ENCODE measurements around the gene GPR151. TPM values are rescaled to one million over a fixed set of nuclear protein-coding genes. Genes with fewer than 3 reads are reported as not detected.
"Not testable (repeated sequence)": the region's sequence is repeated elsewhere in the genome, so short reads cannot be mapped to it uniquely, and the experiment has no call there.

Gene GPR151
- not detected for polyA plus RNA-seq (ENCODE audit: insufficient read length)

DNA sequence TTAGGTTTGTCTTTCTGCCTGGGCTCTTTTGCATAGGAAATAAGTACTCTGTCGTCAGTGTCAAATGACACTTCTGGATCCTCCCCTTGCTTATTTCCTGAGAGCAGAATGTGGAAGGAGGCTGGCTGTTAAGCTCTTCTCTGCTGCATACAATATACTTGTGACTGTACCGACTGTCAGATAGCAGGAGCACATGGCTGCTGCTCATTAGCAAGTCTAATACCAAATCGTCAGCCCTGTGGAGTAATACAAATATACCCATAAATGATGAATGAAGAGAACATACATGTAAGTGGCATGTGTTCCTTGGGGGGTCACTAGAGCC, at the start of gene GPR151:
TSS of gene GPR151 (minus strand) at position 40 of the 325 bp plus-strand sequence. CDS start 77 bp downstream, outside the sequence.
- DNase-seq = no peak

DNA sequence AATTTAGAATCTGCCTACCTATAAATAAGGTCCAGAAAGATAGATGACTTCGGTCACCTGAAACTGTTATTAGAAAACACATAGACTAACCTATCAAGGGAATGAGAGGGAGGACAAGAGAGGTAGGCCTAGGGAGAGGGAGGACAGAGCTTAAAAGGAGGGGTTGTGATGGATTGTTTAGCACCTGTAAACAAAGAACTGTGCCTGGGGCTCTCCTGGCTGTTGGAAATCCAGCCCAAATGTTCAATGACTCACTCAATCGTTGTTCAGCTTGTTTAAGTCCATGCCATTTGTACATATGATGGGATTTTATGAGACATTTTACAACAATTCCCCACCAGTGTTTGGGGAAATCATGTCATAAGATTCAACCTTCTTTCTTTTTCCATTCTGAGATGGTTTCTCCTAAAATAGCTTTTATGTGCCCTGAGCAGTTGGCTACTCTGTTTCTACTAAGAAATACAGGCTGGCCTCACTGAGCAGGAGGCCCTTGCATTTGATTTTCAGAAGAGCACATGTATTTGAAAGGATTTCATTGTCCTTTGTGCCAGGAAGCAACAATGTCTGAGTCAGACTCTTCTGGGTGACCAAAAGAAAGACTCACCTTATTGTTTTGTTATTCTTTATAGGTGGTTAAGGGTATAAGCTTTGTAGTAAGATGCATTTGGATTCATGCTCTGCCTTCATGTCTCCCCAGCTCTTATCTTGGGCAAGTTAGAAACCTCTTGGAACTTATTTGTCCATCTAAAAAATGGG, 48.2 kb upstream of the GPR151 start:
- DNase-seq = no peak

DNA sequence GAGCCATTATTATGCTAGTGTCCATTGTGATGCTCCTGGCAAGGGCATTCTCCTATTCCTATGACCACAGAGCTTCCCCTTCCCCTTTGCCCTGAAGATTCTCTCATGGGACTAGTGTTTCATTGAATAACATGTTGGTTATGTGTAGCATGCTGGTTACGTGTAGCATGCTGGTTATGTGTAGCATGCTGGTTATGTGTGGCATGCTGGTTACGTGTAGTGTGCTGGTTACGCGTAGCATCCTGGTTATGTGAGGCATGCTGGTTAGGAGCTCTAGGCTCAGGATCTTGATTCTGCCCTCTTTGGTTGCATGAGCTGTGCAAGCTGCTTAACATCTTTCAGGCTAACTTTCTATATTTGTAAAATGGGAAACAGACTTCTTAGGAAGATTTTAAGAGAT, 46.5 kb upstream of the GPR151 start:
- no peak for DNase-seq

DNA sequence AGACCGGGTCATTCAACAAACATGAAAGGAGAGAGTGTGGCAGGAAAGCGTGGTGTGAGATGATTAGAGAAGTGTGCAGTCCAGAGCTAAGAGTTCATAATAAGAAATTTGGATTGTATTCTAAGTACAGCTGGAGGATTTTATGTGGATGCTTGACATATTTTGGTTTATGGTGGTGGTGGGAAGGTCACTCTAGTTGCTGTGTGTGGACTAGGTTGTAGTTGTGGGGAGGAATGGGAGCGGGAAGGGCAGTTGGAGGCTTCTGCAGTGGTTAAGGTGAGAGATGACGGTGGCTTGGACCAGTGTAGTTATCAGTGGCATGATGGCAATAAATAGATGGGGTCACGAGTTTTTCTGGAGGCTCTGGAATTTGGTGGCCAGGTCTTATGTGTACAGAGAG, 45.7 kb upstream of the GPR151 start:
- DNase-seq = no peak

DNA sequence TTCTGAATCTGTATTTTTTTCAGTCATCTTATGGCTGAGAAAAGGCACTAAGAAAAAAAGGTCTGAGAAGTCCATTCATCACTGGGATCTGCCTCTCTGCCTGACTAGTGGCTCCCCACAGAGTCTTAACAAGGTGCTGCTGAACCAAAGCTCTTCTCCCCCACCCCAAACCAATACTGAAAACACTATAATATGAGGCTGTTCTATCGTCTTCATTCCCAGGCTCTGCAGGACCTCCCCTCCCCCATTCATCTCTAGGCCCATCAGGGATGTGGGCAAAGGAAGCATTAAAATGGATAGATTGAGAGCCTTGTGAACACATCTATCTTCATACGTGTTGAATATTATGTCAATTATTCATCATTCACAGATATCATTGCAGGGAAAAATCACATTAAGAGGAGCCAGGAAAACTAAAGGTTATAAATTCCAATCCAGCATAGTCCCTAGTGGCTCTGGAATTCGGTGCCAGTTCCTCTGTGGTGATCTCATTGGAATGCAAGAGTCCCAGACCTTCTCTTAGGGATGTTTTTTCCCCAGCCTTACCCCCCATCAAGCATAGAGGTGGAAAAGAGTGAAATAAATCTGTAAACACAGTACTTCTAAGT, 44.3 kb upstream of the GPR151 start:
- no peak for DNase-seq

DNA sequence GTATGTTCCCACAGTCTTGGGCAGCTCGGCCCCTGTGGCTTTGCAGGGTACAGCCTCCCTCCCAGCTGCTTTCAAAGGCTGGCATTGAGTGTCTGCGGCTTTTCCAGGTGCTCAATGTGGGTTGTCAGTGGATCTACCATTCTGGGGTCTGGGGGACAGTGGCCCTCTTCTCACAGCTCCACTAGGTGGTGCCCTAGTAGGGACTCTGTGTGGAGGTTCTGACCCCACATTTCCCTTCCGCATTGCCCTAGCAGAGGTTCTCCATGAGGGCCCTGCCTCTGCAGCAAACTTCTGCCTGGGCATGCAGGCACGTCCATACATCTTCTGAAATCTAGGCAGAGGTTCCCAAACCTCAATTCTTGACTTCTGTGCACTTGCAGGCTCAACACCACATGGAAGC, 40.9 kb upstream of the GPR151 start:
- DNase-seq = not testable (repeated sequence)

DNA sequence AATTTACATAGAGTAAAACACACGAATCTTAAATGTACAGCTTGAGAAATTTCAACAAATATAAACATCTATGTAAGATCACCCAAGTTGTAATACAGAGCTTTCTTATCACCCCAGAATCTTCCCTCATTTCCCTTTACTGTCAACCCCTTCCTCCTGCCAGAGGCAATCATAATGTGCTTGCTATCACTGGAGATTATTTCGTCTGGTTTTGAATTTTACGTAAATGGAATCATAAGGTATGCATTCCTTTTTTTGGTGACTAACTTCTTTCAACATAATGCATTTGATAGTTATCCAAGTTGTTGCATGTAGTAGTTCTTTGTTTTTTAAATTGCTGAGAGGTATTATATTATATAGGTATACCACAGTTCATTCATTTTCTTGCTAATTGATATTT, 37.5 kb upstream of the GPR151 start:
- no peak for DNase-seq

DNA sequence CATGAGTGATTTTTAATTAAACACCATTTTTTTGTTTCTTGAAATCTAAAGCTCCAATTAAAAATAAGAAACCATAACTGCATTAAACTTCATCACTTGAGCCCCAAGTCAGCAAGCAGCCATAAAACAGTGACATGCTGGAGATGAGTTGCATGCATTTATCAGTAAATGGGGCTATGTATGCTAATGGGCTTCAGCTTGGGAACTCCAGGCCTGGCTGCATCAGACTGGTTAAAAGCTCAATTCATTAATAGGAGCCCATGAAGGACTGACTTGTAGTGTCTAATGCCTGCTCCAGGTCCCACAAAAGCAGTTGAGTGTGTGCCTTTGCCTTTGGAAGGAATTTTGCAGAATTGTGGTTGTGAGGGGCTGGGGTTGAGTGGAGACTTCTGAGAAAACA, 33.6 kb upstream of the GPR151 start:
- no peak for DNase-seq

DNA sequence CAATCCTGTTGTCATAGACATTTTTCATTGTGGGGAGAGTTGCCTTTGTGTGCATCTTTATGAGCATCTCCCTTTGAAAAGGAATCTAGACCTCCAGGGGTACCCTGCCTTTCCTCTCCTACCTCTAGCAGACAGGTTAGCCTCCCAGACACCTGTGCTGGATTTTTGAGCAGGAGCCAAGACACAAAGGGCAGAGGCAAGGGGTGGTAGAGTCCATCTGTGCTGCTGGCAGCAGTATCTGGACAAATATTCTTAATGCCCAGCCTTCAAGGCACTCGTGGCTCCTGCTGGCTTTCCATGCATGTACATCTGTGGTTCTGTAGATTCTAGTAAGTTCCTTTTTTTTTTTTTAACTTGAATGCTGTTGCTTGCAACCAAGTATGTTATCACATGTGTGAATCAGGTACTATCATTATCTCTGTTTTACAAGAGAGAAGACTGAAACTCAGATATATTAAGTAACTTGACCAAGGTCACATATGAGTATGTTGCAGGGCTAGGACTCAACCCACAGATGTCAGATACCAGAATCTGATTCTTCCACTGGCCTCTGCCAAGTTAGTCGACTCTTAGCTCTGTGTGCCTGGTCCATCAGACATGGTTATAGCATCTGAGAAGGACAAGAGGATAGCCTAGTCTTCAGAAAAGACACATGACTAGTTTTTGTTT, 32.9 kb upstream of the GPR151 start:
- DNase-seq = no peak

DNA sequence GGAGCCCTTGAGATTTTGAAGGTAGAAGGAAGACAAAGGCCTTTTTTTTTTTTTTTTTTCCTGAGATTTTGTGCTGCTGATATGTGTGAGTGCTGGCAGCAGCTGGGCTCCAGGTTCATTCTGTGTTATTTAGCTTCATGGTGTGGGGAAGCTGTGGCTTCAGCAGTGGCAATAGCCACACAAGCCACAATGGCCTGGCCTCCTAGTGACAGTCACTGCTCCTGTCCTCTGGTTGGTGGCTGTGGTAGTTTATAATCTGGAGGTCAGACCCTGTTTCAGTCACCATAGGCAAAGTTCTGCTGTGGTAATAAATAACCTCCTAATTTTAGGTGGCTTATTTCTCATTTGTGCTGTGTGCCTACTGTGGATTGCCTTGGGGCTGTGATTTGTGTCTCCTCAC, 28.2 kb upstream of the GPR151 start:
- no peak for DNase-seq

DNA sequence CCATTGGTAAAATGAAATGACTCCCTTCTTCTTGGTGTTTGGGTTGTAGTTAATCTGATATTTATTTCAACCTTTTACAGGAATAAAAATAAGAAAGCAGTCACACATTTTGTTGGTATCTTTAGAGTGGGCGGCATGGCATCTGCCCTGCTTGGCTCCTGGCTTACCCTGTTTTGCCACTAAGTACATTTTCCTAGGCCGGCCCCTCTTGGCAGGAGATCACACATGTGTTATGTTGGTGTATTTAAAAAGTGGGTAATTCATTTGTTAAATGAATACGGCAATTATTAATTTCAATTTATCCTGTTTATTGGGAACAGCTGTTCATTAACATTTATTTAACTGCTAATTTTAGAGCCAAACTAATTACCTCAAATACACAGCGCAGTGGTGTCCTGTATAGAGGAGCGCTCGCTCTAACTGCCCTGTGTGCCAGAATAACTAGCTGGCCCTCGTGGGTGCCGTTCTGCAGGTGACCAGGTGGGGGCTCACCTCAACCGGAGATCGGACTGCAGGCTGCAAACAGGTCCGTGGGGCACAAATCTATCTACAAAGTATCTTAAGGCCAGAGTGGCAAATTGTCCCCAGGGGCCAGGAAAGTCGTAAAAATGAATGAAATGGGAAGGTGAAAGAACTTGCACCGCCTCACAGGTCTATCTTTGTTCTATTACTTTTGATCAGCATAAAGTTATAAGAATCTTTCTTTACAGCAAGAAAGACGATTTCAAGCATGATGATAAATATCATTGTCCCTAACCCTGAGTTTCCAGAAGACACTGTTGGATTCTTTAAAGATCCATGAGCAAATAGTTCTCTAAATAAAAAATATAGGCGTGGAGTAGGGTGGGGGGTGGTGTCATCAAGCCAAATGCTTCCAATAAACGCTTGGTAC, 26.2 kb upstream of the GPR151 start:
- DNase-seq = peak; percentile 38

DNA sequence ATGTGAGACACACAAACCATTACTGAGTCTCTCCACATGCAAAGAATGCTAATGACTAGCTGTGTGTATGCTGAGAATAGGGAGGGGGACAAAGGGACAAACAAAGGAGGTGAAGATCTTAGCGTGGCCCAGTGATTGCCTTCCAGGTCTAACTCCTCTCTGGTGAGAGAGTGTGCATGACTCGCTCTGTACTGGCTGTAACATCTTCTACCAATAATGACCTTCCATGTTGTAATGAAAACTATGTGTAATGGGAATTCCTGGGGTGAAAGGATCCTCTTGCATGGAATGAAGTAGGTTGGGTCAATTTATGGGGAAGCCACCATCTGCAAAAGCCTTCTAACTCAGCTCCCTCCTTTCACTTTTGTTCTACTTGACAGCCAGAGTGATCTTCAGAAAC, 24.4 kb upstream of the GPR151 start:
- DNase-seq = no peak

DNA sequence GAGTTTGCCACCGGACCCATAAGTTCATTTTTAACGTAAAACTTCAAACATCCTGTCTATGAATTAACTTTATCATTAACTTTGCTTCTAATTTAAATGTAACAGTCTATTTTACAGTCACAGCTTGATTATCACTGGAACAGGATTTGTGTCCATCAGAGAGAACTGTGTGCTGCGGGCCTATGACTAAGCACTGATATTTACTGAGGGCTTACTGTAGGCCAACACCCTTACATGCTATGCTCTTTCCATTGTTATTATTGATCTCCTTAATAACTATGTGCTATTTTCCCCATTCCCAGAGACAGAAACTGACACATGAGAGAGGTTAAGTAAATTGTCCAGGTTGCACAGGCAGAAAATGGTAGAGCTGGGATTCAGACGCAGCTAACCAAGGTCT, 24.0 kb upstream of the GPR151 start:
- DNase-seq = no peak

DNA sequence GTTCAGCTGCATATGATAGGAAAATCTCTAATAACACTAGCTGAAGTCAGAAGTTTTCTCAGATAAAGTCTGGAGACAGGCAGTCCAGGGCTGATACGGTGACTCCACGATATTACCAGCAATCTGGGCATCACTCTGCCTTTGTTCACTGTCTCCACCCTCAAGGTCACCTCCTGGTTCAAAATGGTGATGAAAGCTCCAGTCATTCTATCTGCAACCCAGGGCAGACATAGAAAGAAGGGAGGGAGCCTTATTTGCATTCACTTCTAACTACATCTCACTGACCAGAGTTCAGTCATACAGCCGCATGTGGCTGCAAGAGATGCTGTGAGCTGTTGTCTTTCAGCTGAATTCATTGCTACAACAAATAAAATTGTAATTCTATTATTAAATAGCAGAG, 22.4 kb upstream of the GPR151 start:
- DNase-seq = no peak

DNA sequence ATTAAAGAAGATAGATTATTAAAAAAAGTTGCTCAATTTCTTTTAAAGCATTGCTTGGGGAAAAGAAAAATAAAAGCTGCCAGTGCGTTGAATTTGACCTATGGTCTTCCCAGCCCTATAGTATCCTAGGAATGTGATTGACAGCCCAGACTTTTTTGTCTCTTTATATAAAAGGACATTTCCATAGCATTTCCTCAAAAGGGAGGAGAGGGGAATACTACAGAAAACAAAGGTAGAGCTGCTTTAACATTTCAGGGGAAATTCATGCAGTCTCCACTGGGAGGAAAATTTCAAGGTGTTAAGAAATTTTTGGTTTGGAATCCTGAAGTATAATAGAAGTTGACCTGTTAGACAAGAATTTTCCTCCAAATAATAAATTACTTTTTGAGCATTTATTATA, 17.9 kb upstream of the GPR151 start:
- DNase-seq = no peak

DNA sequence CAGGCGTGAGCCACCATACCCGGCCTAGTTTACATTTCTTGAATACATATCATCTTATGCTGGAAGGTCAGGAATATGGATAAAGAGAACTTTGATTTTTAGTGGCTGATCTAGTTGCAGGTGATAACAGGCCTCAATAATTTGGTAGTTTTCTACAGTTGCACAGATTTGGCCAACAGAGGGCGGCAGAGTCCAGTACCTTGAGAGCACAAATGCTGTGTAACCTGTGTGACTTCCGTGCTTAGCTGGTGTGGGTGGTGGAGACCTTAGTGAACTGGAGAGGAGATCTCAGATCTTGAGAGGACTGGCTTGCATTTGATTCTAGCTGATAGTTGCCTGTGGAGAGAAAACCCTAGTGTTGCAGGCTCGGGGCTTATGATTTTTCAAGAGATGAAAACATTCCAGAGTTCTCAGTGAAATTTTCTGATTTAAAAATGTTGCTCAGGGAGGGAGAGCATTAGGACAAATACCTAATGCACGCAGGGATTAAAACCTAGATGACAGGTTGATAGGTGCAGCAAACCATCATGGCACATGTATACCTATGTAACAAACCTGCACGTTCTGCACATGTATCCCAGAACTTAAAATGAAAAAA, 17.4 kb upstream of the GPR151 start:
- peak; percentile 47 for DNase-seq

DNA sequence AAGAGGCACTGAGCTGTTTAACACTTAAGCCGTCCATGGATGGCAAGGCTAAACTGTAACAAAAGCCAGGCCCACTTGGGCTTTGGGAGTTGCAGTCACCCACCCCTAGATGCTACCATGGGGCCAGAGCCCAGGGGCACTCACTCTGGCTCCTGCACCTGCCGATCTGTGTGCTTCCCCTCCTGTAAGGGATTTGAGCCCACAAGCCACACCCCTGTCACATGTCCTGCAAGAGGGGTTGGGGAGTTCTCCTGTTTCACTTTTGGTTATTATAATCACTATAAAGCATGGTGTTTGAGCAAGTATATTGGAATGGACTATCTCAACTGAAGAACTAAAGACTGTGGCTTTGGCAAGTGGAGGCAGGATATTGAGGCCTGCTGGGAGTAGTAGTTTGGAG, 14.0 kb upstream of the GPR151 start:
- DNase-seq = no peak

DNA sequence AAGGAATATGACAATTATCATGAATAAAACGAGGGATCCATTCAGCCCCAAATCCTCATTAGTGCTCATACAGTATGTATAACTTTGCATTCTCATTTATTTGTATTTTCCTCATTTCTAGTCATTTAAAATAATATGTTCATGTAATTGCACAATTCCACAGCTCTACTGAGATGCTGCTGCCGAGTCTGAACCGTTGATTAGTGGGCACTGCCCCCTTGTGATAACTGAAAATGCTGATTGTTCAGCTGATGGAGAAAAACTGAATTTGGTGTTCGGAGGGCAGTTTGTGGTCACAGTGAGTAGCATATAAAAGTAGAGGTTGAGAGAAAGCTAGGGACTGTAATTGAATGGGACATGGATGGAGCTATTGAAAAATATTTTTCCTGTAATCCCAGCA, 12.2 kb upstream of the GPR151 start:
- no peak for DNase-seq

DNA sequence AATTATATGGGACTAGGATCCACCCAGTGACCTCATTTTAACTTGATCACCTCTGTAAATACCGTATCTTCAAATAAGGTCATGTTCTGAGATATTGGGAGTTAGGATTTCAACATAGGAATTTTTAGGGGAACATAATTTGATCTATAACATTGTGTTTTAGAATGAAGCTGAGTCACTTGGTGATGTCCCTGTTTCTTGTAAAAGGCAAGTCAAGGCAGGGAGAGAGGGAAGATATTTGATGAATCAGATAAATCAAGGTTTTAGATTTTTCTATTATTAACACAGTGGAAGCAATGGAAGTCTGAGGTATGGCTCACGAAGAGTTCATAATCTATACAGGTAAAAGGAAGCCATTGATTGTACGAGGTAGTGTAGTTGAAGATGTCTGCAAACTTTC, 11.8 kb upstream of the GPR151 start:
- no peak for DNase-seq

DNA sequence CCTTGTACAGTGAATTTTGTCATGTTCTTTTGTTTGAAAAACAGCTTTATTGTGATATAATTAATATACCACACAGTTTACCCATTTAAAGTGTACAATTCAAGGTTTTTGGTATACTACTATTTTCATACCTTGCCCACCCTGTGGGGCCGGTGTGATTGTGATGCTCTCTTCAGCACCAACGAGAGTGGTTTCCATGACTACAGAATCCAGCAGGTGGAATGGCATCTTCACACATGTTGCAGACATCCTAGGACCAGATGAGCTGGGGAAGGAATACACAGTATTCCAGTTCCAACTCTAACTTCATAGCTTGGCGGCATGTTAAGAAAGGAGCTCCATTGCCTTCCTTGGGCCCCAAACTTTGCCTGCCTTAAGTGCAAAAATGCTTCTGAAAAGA, 7.7 kb upstream of the GPR151 start:
- DNase-seq = no peak

DNA sequence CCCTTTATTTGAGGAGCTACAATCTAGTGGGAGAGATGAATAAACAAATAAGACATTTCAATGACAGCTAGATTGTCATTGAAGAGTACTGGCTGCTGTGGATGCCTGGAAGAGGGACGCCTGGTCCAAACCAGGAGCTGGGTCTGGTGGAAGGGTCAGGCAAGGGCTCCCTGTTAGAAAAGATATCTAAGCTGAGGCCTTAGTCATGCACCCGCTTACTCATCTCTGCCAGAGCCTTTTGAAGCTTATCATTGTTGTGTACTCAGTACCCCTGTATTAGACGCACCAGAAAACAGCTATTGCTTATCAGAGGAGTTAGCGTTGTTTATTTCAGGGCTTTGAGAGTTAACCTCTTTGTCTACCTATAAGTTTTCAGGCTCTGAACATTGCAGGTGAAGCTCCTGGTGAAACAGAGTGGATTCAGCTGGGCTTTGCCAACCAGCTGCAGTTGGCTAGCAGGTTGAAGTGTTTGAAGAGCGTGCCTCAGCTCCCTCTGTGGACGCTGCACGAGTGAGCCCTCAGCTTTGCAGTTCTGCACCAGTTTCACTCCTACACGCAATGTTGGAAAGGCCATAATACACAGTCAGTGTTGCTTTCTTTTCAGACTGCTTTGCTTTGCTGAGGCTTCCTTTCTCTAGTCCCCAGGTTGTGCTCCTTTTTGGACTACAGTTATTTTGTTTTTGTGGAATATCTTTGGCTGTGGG, 5.6 kb upstream of the GPR151 start:
- no peak for DNase-seq

DNA sequence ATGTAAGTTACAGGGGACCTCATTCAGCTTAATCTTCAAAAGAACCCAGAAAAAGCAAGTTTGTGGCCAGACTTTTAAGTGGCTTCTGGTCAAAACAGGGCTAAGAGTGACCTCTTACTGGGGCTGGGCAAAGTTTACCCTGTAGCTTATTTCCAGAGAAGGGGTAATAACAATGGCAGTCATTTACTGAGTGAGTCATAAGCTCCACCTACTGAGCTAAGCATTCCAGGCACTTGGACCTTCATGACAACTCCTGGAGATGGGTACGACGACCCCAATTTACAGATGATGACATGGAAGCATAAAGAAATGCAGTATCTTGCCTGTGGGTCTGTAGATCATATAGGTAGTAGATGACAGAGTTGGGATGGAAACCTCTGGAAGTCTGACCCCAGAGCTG, 4.7 kb upstream of the GPR151 start:
- no peak for DNase-seq
